Measurements from ENCODE around the gene MCAT. TPM values are rescaled to one million over a fixed set of nuclear protein-coding genes. Genes with fewer than 3 reads are reported as not detected.

Gene MCAT
- total RNA-seq, 1 donor from 2014 or later: 10.5 TPM

DNA sequence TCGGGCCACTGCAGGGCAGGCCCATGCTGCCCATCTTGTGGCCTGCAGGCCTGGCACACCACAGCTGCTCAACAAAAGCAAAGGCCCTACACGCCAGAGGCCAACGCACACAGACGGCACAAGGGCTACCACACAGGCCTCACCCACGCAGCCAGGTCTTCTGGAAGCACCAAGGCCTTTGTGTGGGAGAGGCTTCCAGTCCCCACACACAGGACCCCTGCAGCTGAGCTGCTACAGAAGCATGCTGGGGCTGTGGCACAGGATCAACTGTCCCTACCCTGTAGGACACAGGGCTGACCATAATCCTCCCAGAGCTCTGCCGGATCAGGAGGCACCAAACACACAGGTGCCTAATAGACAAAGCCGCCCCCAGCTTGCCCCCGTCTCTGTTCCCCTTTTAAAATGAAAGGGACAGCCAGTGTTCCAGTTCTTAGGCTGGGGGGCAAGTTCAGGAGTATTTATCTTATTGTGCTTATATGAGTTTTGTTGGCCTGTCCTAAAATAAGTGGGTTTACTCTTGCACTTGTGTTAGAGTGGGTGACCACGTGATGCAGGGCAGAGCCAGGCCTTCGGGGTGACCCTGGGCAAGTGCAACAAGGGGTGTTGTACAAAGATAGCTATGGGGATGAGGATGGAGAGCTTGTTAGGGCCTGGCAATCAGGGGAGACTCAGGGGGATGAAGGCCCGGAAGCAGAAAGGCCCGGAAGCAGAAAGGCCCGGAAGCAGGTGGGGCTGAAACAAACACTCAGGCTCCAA, 38.3 kb upstream of the MCAT start:
- no peak overlapping the region for H3K4me2 ChIP-seq
- Mint-ChIP-seq H3K36me3 (peaks cover 13% of the 10 kb centered on the region), H3K9me3 (no peaks in the 10 kb centered on the region), H3K4me3 (no peak overlapping the region), H3K27me3 (ENCODE audit: insufficient read depth, low read depth) (no peaks in the 10 kb centered on the region), H3K4me1 (peaks cover 19% of the 10 kb centered on the region), H3K27ac (no peak overlapping the region)
- no peak for DNase-seq (ENCODE audit: low spot score)
- no peak for TF ChIP-seq EZH2 (IDR thresholded peaks at IDR 0.05)
- TF ChIP-seq, protein P1, sequence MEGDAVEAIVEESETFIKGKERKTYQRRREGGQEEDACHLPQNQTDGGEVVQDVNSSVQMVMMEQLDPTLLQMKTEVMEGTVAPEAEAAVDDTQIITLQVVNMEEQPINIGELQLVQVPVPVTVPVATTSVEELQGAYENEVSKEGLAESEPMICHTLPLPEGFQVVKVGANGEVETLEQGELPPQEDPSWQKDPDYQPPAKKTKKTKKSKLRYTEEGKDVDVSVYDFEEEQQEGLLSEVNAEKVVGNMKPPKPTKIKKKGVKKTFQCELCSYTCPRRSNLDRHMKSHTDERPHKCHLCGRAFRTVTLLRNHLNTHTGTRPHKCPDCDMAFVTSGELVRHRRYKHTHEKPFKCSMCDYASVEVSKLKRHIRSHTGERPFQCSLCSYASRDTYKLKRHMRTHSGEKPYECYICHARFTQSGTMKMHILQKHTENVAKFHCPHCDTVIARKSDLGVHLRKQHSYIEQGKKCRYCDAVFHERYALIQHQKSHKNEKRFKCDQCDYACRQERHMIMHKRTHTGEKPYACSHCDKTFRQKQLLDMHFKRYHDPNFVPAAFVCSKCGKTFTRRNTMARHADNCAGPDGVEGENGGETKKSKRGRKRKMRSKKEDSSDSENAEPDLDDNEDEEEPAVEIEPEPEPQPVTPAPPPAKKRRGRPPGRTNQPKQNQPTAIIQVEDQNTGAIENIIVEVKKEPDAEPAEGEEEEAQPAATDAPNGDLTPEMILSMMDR (IDR thresholded peaks at IDR 0.05): no peak
- no peak for TF ChIP-seq EZH2phosphoT487 (IDR thresholded peaks at IDR 0.05)
- no peak overlapping the region for H3K27ac ChIP-seq
- no peak overlapping the region for H3K9ac ChIP-seq
- H3K4me1 ChIP-seq: peaks cover 7% of the 10 kb centered on the region
- H3K27me3 ChIP-seq: no peaks in the 10 kb centered on the region
- H3F3A ChIP-seq (ENCODE audit: low read depth): no peaks in the 10 kb centered on the region
- peaks cover 29% of the 10 kb centered on the region for H3K79me2 ChIP-seq (ENCODE audit: low read depth)
- H3K9me3 ChIP-seq (ENCODE audit: low read depth): no peaks in the 10 kb centered on the region
- no peaks in the 10 kb centered on the region for H3K36me3 ChIP-seq
- no peak overlapping the region for H3K4me3 ChIP-seq
- peaks cover 35% of the 10 kb centered on the region for H4K20me1 ChIP-seq (ENCODE audit: low read depth)
- H2AFZ ChIP-seq (replicated peaks): no peak overlapping the region

DNA sequence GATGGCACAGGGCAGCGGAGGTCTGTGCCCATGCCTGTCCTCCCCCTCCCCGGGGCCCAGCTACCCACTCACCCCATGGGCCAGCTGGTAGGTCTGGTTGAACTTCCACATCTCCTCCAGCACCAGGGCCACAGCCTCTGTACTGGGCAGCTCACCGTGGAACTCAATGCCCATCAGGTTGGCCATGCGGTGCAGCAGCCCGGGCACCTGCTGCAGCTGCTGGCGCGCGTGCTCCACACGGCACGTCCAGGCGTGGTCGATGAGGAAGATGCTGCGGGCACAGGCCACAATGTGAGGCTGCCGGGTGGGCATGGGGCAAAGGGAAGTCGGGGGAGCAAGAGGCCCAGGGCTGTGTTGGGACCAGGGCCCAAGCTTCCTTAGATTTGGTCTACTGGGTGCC, 37.5 kb upstream of the MCAT start:
- no peaks in the 10 kb centered on the region for H3K9me3 Mint-ChIP-seq
- DNase-seq (ENCODE audit: low spot score): no peak
- no peaks in the 10 kb centered on the region for H3K36me3 ChIP-seq
- H3K4me3 Mint-ChIP-seq: no peak overlapping the region
- H3K4me1 ChIP-seq: peaks cover 5% of the 10 kb centered on the region
- H3K9ac ChIP-seq: no peak overlapping the region
- H3K27me3 Mint-ChIP-seq (ENCODE audit: insufficient read depth, low read depth): no peaks in the 10 kb centered on the region
- no peaks in the 10 kb centered on the region for H3K27me3 ChIP-seq
- H3K79me2 ChIP-seq (ENCODE audit: low read depth): peaks cover 21% of the 10 kb centered on the region
- H3K9me3 ChIP-seq (ENCODE audit: low read depth): no peaks in the 10 kb centered on the region
- H3K4me1 Mint-ChIP-seq: peaks cover 18% of the 10 kb centered on the region
- no peak for TF ChIP-seq EZH2phosphoT487 (IDR thresholded peaks at IDR 0.05)
- no peak for TF ChIP-seq EZH2 (IDR thresholded peaks at IDR 0.05)
- TF ChIP-seq, protein P1 (IDR thresholded peaks at IDR 0.05): no peak
- no peak overlapping the region for H3K4me2 ChIP-seq
- no peak overlapping the region for H2AFZ ChIP-seq (replicated peaks)
- H3F3A ChIP-seq (ENCODE audit: low read depth): no peaks in the 10 kb centered on the region
- H3K27ac Mint-ChIP-seq: no peak overlapping the region
- H3K27ac ChIP-seq: no peak overlapping the region
- peaks cover 13% of the 10 kb centered on the region for H3K36me3 Mint-ChIP-seq
- peaks cover 31% of the 10 kb centered on the region for H4K20me1 ChIP-seq (ENCODE audit: low read depth)
- H3K4me3 ChIP-seq: no peak overlapping the region

DNA sequence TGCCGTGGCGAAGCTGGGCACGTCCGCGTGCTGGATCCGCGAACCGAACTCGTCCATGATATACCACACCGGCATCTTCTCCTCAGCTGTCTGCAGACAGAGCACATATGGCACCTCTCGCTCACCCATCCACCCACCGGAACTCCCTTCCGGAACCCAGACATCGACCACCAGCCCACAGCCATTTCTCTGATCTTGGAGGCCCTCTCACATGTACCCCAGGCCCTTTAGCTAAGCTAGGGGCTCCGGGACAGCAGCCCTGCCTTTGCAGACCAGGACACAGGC, 36.7 kb upstream of the MCAT start:
- H3K27me3 Mint-ChIP-seq (ENCODE audit: insufficient read depth, low read depth): no peaks in the 10 kb centered on the region
- no peak for DNase-seq (ENCODE audit: low spot score)
- H3K4me1 Mint-ChIP-seq: peaks cover 12% of the 10 kb centered on the region
- Histone ChIP-seq H4K20me1 (ENCODE audit: low read depth) (peaks cover 25% of the 10 kb centered on the region), H3K27ac (no peak overlapping the region), H3K36me3 (no peaks in the 10 kb centered on the region), H3F3A (ENCODE audit: low read depth) (no peaks in the 10 kb centered on the region), H2AFZ (replicated peaks) (no peak overlapping the region), H3K4me2 (no peak overlapping the region), H3K9ac (no peak overlapping the region), H3K27me3 (no peaks in the 10 kb centered on the region), H3K9me3 (ENCODE audit: low read depth) (no peaks in the 10 kb centered on the region), H3K4me3 (no peak overlapping the region), H3K79me2 (ENCODE audit: low read depth) (peaks cover 14% of the 10 kb centered on the region), H3K4me1 (no peaks in the 10 kb centered on the region)
- TF ChIP-seq, protein P1 (IDR thresholded peaks at IDR 0.05): no peak
- TF ChIP-seq EZH2phosphoT487 (IDR thresholded peaks at IDR 0.05) (no peak), EZH2 (IDR thresholded peaks at IDR 0.05) (no peak)
- no peaks in the 10 kb centered on the region for H3K9me3 Mint-ChIP-seq
- no peak overlapping the region for H3K27ac Mint-ChIP-seq
- H3K4me3 Mint-ChIP-seq: no peak overlapping the region
- peaks cover 13% of the 10 kb centered on the region for H3K36me3 Mint-ChIP-seq
